Natural killer cell (primary cell): ENCODE results near the gene FAF1. TPM values are rescaled to one million over a fixed set of nuclear protein-coding genes. Genes with fewer than 3 reads are reported as not detected.

Experiments used
- ATAC-seq, 3 donors: fragments of 150-1000 bp in 2 of 3; fragments of 200-7000 bp in 1 of 3; cut with Tn5 transposase; 1 replicate in 1 of 3; 2 replicates in 2 of 3; pipeline ENCODE4 v1.10.0; 2021; ENCODE audit warnings: mild to moderate bottlenecking in 2 of 3, moderate library complexity in 2 of 3
- DNase-seq, 2 donors: peaks; one replicate each; pipeline versions ENCODE4 v3.0.0 to v3.0.0-alpha.2; 2013 to 2021; ENCODE audit warnings: mixed read lengths in 1 of 2
- H3K27ac ChIP-seq: one replicate; pipeline ENCODE4 v1.5.1; 2013; ENCODE audit warnings: mild to moderate bottlenecking, low read length
- H3K27me3 ChIP-seq: one replicate; pipeline ENCODE4 v1.6.1; 2013; ENCODE audit warnings: low read length; ENCODE audit not compliant: control insufficient read depth, insufficient read depth
- H3K36me3 ChIP-seq: one replicate; pipeline ENCODE4 v1.6.1; 2013; ENCODE audit warnings: low read length; ENCODE audit not compliant: control insufficient read depth, insufficient read depth
- H3K4me1 ChIP-seq: one replicate; pipeline ENCODE4 v1.6.1; 2013; ENCODE audit warnings: low read length; ENCODE audit not compliant: control insufficient read depth, insufficient read depth
- H3K4me3 ChIP-seq: one replicate; pipeline ENCODE4 v1.5.1; 2013; ENCODE audit warnings: low read length
- H3K9me3 ChIP-seq: one replicate; pipeline ENCODE4 v1.6.1; 2013; ENCODE audit warnings: low read length; ENCODE audit not compliant: control insufficient read depth, insufficient read depth
- H3K27ac Mint-ChIP-seq, 2 donors: one replicate each; pipeline ENCODE4 v1.8.0; 2022; ENCODE audit warnings: mild to moderate bottlenecking in 2 of 2, mixed read lengths in 2 of 2, moderate library complexity in 1 of 2
- H3K27me3 Mint-ChIP-seq, 2 donors: one replicate each; pipeline ENCODE4 v1.8.0; 2022; ENCODE audit warnings: low read depth in 2 of 2, mixed read lengths in 2 of 2
- H3K36me3 Mint-ChIP-seq: one replicate; pipeline ENCODE4 v1.8.0; 2022; ENCODE audit warnings: mixed read lengths
- H3K4me1 Mint-ChIP-seq, 2 donors: one replicate each; pipeline ENCODE4 v1.8.0; 2022; ENCODE audit warnings: mixed read lengths in 2 of 2
- H3K4me3 Mint-ChIP-seq: one replicate; pipeline ENCODE4 v1.8.0; 2022; ENCODE audit warnings: mild to moderate bottlenecking, moderate library complexity, mixed read lengths
- H3K9me3 Mint-ChIP-seq, 2 donors: one replicate each; pipeline ENCODE4 v1.8.0; 2022; ENCODE audit warnings: mixed read lengths in 2 of 2
- CTCF ChIP-seq: fragments of 200-600 bp; IDR thresholded peaks from one replicate; pipeline ENCODE4 v1.8.0; 2022; ENCODE audit warnings: antibody characterized with exemption
- WGBS: methylation state at CpG from one replicate; pipeline ENCODE4 v1.1.7; 2013; ENCODE audit warnings: missing lambda C conversion rate; ENCODE audit not compliant: insufficient coverage; 5-methylcytosine and 5-hydroxymethylcytosine counted together
- intact Hi-C: fragments of 100-400 bp; cut with micrococcal nuclease; formaldehyde crosslinking; loops from one replicate; pipeline ENCODE4 v1.14.2; 2022
- total RNA-seq, 4 donors: library from RNA; stranded (reverse); fragments of 120-200 nt in 1 of 4; gene quantifications; one replicate each; pipeline versions ENCODE4 v1.2.3 to v1.2.4, GENCODE V29; 2013 to 2022

The FAF1 gene
- total RNA-seq, 3 donors from 2014 or later (not counting 1 experiment from before 2014, with no cell fraction given), result 56.8 to 59.7 (median 57.2) TPM

- Mint-ChIP-seq H3K36me3 (peaks cover 6% of the 10 kb centered on the region), H3K4me3 (no peak overlapping the region), H3K4me1 (peaks cover 16 to 24% of the 10 kb centered on the region in 2 donors), H3K27ac (no peak overlapping the region), H3K27me3 (no peaks in the 10 kb centered on the region), H3K9me3 (no peaks in the 10 kb centered on the region)
- Histone ChIP-seq H3K27ac (no peak overlapping the region), H3K36me3 (no peaks in the 10 kb centered on the region), H3K4me1 (peaks cover 10% of the 10 kb centered on the region), H3K27me3 (no peaks in the 10 kb centered on the region), H3K9me3 (no peaks in the 10 kb centered on the region), H3K4me3 (no peak overlapping the region)
- DNase-seq (no peak), ATAC-seq (no peak)
- intact Hi-C loops, result no loop called here
- no peak for TF ChIP-seq CTCF
These were observed 256.8 kb downstream of the FAF1 start for GRCh38 chr1:50703240-50703639.

DNA sequence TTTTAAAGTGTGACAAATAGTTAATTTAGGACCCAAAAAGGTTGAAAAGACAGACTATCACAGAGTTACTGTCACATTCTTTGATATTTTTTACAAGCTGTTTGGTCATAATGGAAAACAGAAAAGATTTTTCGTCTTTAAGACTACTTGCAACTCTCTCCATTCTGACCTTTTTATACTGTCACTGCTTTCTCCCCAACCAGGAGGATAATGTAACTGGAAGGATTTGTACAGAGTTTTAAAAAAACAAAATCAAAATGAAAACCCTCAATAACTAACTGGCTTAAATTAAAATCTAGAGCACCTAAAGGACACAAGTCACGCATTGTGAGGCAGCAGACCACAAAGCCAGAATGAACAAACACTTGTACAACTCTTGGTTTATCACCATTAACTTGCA, 257.7 kb downstream of the FAF1 start:
- Mint-ChIP-seq H3K4me1 (peaks cover 8 to 17% of the 10 kb centered on the region in 2 donors), H3K36me3 (peaks cover 6% of the 10 kb centered on the region), H3K27ac (no peak overlapping the region), H3K4me3 (no peak overlapping the region), H3K9me3 (no peaks in the 10 kb centered on the region), H3K27me3 (no peaks in the 10 kb centered on the region)
- Histone ChIP-seq H3K36me3 (no peaks in the 10 kb centered on the region), H3K4me1 (peaks cover 2% of the 10 kb centered on the region), H3K27ac (no peak overlapping the region), H3K27me3 (no peaks in the 10 kb centered on the region), H3K4me3 (no peak overlapping the region), H3K9me3 (no peaks in the 10 kb centered on the region)
- no peak for TF ChIP-seq CTCF
- DNase-seq (no peak), ATAC-seq (no peak)
- intact Hi-C loops, result no loop called here
- WGBS, result no CpG with 5 or more reads among the region's 2 CpGs

DNA sequence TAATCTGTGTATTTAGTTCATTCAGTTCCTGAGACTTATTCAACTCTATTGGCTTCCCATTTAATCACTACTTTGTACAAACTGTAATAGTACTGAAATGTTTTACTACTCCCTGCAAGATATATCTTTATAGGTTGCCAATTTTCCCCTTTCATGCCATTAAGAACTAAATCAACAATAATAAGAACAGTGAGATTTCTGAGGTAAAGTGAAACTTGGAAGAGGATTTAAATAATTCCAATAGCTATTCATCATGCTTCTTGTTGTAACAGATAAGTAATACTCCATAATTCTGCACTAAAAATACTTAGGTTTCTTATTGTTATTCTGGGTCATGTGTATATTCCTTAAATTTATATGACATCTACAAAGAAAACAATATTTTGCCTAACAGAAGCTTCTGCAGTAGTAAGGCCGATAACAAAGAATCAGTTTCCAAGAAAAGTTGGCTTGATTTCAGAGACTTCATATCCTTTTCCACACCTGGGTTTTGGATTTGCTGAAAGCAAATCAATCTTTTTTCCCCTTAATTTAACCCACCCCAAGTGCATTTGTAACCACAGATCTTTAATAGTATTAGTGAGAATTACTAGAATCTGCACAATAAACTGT, 258.3 kb downstream of the FAF1 start:
- no peak overlapping the region for H3K27ac Mint-ChIP-seq
- Histone ChIP-seq H3K27ac (no peak overlapping the region), H3K27me3 (no peaks in the 10 kb centered on the region), H3K36me3 (no peaks in the 10 kb centered on the region), H3K9me3 (no peaks in the 10 kb centered on the region), H3K4me3 (no peak overlapping the region), H3K4me1 (no peaks in the 10 kb centered on the region)
- H3K36me3 Mint-ChIP-seq, result peaks cover 6% of the 10 kb centered on the region
- no peak for ATAC-seq
- H3K4me3 Mint-ChIP-seq, result no peak overlapping the region
- intact Hi-C loops, result no loop called here
- 95% methylated on average over 1 of the region's 1 CpG for WGBS
- no peaks in the 10 kb centered on the region for H3K9me3 Mint-ChIP-seq
- no peak for TF ChIP-seq CTCF
- no peaks in the 10 kb centered on the region for H3K27me3 Mint-ChIP-seq
- no peak for DNase-seq
- peaks cover 6 to 15% of the 10 kb centered on the region in 2 donors for H3K4me1 Mint-ChIP-seq

GRCh38 chr1:50700621-50701020, 259.4 kb downstream of the FAF1 start:
- Mint-ChIP-seq H3K4me3 (no peak overlapping the region), H3K9me3 (no peaks in the 10 kb centered on the region), H3K36me3 (peaks cover 6% of the 10 kb centered on the region), H3K27me3 (no peaks in the 10 kb centered on the region), H3K27ac (no peak overlapping the region), H3K4me1 (peaks cover 6 to 15% of the 10 kb centered on the region in 2 donors)
- DNase-seq (no peak), ATAC-seq (no peak)
- Histone ChIP-seq H3K4me3 (no peak overlapping the region), H3K4me1 (no peaks in the 10 kb centered on the region), H3K27me3 (no peaks in the 10 kb centered on the region), H3K27ac (no peak overlapping the region), H3K36me3 (no peaks in the 10 kb centered on the region), H3K9me3 (no peaks in the 10 kb centered on the region)
- no CpG with 5 or more reads among the region's 2 CpGs for WGBS
- intact Hi-C loops, result no loop called here
- no peak for TF ChIP-seq CTCF
